KOPT-K1 (cell line): Measurements from ENCODE around the gene TPGS1.

Experiments
- H3K27ac ChIP-seq: fragments of 200-600 bp; sonication (generic); 2 replicates; pipeline ENCODE4 v1.5.1; 2016; ENCODE audit warnings: antibody characterized with exemption, mild to moderate bottlenecking, low read depth, low read length; ENCODE audit not compliant: poor library complexity, severe bottlenecking
- H3K36me3 ChIP-seq: fragments of 200-600 bp; sonication (generic); 2 replicates; pipeline ENCODE4 v1.5.1; 2017; ENCODE audit warnings: antibody characterized with exemption, mild to moderate bottlenecking, low read length, moderate library complexity; ENCODE audit not compliant: insufficient read depth
- H3K9me3 ChIP-seq: fragments of 200-600 bp; sonication (generic); 2 replicates; pipeline ENCODE4 v1.5.1; 2017; ENCODE audit warnings: antibody characterized with exemption, low read length, mild to moderate bottlenecking; ENCODE audit not compliant: insufficient read depth, poor library complexity, severe bottlenecking

Gene TPGS1

DNA sequence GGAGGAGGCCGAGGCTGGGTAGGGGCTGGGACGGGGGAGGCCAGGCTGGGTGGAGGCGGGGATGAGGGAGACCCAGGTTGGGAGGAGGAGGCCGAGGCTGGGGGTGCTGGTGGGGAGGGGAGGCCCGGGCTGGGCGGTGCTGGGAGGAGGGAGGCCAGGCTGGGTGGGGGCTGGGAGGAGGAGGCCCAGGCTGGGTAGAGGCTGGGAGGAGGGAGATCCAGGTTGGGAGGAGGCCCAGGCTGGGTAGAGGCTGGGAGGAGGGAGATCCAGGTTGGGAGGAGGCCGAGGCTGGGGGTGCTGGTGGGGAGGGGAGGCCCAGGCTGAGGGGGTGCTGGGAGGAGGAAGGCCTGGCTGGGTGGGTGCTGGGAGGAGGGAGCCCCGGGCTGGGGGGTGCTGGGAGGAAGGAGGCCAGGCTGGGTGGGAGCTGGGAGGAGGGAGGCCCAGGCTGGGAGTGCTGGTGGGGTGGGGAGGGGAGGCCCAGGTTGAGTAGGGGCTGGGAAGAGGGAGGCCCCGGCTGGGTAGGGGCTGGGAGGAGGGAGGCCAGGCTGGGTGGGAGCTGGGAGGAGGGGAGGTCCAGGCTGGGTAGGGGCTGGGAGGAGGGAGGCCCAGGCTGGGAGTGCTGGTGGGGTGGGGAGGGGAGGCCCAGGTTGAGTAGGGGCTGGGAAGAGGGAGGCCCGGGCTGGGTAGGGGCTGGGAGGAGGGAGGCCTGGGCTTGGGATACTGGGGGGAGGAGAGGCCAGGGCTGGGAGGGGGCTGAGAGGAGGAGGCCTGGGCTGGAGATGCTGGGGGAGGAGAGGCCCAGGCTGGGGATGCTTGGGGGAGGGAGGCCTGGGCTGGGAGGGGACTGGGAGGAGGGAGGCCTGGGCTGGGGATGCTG, 10.7 kb downstream of the TPGS1 start:
- H3K9me3 ChIP-seq: no peaks in the 10 kb centered on the region
- H3K27ac ChIP-seq: no peak overlapping the region
- no peaks in the 10 kb centered on the region for H3K36me3 ChIP-seq

DNA sequence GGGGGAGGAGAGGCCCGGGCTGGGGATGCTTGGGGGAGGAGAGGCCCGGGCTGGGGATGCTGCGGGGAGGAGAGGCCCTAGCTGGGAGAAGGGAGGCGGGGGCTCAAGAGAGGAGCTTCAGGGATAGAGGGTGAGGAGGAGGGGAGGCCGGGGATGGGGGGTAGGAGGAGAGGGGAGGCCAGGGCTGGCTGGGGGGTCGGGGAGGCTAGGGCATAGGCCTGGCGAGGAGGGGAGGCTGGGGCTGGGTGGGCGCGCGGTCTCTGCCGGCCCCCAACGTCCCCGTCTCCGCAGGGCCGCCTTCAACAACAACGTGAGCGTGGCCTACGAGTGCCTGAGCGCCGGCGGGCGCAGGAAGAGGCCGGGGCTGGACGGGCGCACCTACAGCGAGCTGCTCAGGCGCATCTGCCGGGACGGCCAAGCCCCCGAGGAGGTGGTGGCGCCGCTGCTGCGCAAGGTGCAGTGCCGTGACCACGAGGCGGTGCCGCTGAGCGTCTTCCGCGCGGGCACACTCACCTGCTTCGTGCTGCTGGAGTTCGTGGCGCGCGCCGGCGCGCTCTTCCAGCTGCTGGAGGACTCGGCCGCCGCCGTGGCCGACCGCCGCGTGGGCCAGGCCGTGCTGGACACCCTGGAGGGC, 11.4 kb downstream of the TPGS1 start:
- Histone ChIP-seq H3K36me3 (no peaks in the 10 kb centered on the region), H3K9me3 (no peaks in the 10 kb centered on the region), H3K27ac (no peak overlapping the region)

DNA sequence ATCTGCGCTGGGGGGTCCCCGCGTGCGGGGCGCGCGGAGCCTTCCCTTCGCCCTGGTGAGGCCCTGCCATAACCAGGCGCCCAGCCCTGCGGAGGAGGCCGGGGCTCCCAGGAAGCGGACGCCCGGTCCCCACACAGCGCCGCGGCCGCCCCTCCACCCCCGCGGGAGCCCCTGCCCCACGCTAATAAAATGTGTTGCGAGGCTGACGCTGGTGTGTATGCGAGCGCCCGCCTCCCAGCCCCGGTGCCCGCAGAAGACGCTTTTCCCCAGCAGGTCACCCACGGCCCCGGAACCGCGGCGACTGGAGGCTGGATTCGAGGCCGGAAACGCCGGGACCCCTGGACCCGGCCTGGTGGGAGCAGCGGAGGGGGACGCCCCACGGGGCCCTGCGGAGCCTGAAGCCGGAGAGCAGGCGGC, 12.2 kb downstream of the TPGS1 start:
- H3K27ac ChIP-seq: no peak overlapping the region
- no peaks in the 10 kb centered on the region for H3K36me3 ChIP-seq
- H3K9me3 ChIP-seq: no peaks in the 10 kb centered on the region

DNA sequence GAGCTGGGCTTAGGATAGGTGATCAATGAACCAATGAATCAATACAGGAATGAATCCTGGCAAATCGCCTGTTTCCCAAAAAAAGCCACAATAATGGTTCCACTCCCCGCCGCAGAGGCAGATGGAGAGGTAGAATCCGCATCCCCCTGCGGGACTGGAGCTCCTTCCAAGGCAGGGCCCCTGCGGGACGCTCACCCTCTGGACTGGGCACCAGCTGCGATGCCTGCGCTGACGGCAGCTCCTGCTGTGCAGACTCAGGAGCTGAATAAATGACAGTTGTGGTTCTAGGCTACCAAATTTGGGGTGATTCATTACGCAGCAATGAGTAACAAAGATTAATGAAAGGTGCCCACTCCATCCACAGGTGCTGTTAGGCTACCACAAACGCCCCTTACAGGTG, 15.4 kb downstream of the TPGS1 start:
- Histone ChIP-seq H3K36me3 (no peaks in the 10 kb centered on the region), H3K27ac (no peak overlapping the region), H3K9me3 (no peaks in the 10 kb centered on the region)

DNA sequence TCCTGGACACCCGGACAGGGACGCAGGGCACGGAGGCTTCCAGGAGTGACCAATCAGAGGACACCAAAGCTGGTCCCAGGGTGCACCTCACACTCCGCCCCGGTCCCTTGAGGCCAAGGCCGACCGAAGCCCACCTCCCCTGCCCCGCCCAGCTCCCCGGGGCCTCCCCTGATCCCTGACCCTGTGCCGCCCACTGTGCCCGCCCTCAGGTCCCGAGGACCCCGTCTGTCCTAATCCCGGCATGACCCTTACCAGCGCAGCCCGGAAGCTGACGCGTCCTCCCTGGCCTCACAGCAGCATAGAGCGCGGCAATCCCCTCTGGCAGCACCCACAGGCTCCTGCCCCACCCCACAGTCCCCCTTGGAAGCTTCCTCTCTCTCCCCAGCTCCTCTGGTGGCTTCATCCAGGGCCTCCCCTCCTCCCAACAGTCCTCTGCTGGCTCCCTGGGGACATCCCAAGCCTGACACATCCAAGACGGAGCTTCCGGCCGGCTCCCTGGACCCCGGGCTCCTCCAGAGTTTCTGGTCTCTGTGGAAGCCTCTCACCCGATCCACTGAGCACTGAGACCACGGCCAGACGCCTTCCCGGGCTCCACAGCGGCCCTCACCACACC, 16.9 kb downstream of the TPGS1 start:
- Histone ChIP-seq H3K9me3 (no peaks in the 10 kb centered on the region), H3K27ac (no peak overlapping the region), H3K36me3 (no peaks in the 10 kb centered on the region)

DNA sequence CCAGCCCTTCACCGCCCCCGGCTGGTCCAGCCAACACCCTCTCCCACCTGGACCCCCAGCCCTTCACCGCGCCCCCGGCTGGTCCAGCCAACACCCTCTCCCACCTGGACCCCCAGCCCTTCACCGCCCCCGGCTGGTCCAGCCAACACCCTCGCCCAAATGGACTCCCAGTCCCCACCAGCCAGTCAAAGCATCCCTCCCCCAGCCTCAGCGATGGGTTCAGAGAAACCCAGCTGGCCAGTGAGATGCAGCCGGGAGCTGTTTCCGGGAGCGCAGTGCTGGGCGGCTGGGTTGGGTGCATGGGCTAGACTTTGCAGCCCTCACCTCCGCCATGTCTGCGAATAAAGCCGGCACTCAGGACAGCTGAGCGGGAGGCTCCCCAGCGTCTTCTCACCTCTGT, 17.7 kb downstream of the TPGS1 start:
- Histone ChIP-seq H3K27ac (no peak overlapping the region), H3K36me3 (no peaks in the 10 kb centered on the region), H3K9me3 (no peaks in the 10 kb centered on the region)

DNA sequence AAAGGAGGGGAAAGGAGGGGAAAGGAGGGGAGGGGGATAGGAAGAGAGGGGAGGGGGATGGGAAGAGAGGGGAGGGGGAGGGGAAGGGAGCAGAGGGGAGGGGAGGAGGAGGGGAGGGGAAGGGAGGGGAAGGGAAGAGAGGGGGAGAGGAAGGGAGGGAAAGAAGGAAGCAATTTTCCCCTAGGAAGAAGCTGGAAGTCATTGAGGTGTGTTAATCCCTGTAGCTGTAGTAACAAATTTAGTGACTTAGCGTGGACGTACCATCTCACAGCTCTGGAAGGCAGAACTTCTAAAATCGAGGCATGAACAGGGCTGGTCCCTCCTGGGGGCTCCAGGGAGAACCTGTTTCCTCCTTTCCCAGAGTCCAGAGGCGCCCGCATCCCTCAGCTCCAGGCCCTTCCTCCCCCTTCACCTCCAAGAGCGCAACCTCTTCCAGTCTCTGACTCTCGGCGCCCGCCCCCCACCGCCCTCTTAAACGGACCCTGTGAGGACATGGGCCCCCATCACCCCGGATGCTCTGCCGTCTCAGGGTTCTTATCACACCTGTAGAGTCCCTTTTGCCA, 18.6 kb downstream of the TPGS1 start:
- no peaks in the 10 kb centered on the region for H3K9me3 ChIP-seq
- H3K27ac ChIP-seq: no peak overlapping the region
- no peaks in the 10 kb centered on the region for H3K36me3 ChIP-seq

DNA sequence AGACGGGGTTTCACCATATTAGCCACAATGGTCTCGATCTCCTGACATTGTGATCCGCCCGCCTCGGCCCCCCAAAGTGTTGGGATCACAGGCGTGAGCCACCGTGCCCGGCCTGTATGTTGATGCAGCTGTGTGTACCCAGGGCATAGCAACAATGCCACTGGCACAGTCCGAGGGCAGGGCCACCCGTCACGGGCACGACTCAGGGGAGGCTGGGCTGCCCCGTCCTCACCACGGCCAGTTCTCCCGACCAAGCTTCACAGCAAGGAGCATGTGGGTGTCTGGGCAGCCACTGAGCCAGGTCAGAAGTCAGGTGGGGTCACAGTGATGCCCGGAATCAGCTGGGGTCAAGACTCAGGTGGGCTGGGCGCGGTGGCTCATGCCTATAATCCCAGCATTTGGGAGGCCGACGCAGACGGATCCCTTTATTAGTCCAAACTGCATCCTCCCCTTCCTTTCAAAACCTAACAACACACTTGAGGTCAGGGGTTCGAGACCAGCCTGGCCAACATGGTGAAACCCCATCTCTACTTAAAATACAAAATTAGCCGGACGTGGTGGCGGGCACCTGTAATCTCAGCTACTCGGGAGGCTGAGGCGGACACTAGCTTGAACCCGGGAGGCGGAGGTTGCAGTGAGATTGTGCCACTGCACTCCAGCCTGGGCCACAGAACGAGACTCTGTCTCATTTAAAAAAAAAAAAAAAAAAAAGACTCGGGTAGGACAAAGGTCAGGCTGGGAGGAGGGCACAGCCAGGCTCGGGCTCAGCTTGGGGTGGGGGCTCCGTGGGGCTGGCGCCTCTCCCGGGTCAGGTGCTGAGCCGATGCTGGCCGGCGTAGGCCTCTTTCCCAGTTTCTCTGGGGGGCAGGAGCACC, 23.1 kb downstream of the TPGS1 start:
- Histone ChIP-seq H3K9me3 (no peaks in the 10 kb centered on the region), H3K27ac (peak overlapping the region; percentile 80), H3K36me3 (no peaks in the 10 kb centered on the region)

DNA sequence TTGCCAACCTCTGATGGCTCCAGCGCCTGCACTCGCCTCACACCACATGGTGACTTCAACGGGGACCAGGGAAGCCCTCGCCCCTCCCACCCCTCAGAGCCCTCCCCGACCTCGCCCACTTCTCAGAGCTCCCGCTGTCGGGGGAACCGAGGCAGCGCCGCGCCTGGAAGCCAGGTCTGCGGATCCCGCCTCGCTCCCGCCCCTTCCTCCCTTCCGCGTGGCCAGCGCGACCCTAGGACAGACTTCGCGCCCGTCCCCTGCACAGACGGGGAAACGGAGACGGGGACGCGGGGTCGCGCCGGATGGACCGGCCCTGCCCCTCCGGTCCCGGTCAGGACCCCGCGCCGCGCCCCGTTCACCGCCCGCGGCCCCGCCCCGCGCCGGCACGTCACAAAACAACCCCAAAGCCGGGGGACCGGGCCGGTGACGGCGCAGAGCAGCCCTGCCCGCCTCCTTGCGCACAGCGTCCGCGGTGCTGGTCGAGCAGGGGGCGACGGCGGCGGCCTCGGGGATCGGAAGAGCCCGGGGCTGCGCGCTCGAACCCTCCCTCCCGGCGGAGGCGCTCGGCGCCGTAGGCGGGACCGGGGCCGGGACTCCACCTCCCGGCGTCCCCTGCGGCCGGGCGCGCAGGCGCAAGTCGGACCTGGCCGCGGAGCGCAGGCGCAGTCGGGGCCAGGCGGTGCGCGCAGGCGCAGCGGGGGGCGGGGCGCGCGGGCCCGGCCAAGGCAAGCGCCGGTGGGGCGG, 23.9 kb downstream of the TPGS1 start:
- H3K36me3 ChIP-seq: peaks cover 5% of the 10 kb centered on the region; the same call in 1 of the 2 replicates
- peak overlapping the region; percentile 80 for H3K27ac ChIP-seq
- H3K9me3 ChIP-seq: no peaks in the 10 kb centered on the region

DNA sequence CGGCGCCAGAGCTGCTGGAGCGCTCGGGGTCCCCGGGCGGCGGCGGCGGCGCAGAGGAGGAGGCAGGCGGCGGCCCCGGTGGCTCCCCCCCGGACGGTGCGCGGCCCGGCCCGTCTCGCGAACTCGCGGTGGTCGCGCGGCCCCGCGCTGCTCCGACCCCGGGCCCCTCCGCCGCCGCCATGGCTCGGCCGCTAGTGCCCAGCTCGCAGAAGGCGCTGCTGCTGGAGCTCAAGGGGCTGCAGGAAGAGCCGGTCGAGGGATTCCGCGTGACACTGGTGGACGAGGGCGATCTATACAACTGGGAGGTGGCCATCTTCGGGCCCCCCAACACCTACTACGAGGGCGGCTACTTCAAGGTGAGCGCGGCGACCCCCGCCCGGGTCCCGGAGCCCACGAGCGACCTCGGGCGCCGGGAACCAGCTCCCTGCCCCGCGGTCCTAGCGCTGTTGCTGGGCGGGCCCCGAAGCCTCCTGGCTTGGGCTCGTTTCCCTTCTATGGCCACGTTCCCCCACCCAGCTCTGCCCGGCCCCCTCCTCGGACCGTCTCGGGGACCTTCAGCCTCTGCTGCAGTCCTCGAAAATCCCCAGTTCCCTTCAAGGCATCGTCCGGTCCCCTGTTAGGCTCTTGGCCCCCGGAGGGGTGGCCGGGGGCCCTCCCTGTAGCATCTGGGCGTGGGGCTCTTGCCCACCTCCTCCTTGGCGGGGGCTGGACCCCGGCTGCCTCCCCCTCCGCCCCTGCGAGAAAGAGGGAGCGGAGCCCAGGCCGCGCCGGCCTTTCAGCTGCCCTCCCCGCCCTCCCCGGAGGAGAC, 24.7 kb downstream of the TPGS1 start, which contains the start of gene CDC34:
TSS of gene CDC34 (plus strand) at position 8 of the 808 bp plus-strand sequence. CDS start at position 180, 172 bp downstream.
- peak within 1 kb of the TSS; percentile 80 for H3K27ac ChIP-seq
- H3K36me3 ChIP-seq: peaks cover 13% of the 10 kb centered on the region; the same call in 1 of the 2 replicates
- H3K9me3 ChIP-seq: no peaks in the 10 kb centered on the region

DNA sequence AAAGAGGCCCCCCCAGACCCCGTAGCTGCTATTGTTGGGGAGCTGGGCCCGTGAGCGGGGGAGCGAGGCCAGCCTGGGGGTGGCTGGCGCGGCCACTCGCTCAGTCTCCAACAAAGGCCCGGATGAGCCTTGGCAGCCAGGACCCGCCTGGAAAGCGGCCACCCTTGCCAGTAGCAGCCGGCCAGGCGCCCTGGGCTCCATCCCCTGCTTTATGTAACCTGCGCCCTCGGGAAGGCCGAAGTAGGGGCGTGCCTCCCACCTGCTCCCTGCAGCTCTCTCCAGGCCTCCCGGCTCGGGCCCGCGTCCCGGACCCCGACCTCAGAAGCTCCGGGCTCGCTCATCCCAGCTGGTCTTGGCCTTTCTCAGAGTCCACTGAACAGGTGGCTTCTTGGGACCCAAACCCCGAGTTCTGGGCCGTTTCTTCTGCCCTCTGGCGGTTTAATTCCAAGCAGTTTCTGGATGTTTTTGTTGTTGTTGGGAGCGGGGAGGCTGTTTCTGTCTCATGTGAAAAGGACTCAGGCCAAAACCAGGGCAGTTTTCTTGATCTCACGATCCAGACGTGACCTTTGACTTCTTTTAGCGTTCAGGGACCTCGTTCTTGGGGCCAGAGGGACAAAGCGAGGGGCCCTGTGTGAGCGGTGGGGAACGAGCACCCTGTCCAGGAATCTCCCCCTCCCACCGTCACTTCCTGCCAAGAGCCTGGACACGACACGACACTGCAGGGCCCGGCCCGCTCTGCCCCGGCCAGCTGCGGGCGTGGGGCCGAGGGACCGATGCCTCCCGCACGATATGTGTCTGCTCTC, 25.5 kb downstream of the TPGS1 start:
- H3K27ac ChIP-seq: peak overlapping the region; percentile 67
- H3K36me3 ChIP-seq: peaks cover 17% of the 10 kb centered on the region; the same call in 1 of the 2 replicates
- H3K9me3 ChIP-seq: no peaks in the 10 kb centered on the region

DNA sequence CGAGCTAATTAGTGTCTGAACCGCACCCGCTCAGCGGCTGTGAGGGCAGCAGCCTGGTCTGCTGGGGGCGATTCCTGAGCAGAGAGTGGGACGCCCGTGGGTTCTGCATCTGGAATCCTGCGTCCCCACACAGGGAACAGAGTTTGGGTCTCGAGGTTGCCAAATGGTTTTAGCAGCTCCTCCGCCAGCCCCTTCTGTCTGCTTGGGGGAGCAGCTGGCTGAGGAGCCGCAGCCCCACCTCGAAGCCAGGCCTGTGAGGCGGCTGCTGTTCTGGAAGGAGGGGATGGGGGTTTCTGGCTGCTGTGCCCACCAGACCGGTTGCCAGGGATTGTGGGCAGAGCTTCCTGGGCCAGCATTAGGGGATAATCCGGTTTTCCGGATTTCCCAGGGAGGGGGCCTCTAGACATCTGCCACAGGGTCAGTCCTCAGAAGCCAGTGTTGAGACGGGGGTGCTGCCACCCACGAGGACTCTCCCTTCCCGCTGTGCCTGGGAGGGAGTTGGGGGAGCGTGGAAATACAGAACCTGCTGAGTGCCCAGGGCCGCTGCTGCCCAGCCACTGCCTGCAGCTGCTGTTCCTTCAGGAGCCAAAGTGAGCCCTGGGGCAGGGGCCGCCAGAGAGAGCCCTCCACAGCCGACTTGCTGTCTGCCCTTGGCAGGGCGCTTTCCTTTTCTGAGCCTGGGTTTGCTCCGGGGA, 26.2 kb downstream of the TPGS1 start:
- Histone ChIP-seq H3K36me3 (peaks cover 24% of the 10 kb centered on the region; the same call in 1 of the 2 replicates), H3K27ac (no peak overlapping the region), H3K9me3 (no peaks in the 10 kb centered on the region)
